Testis (tissue), 3 donors: Measurements from ENCODE around the gene ZNF236. TPM values are rescaled to one million over a fixed set of nuclear protein-coding genes. Genes with fewer than 3 reads are reported as not detected.

Source experiments
- DNase-seq: peaks from one replicate; pipeline ENCODE4 v3.0.0-alpha.2; 2019
- H3K27ac ChIP-seq, 2 donors: fragments of 200-600 bp; sonication (generic); one replicate each; pipeline ENCODE4 v1.5.1; 2019
- H3K27me3 ChIP-seq: fragments of 200-600 bp; sonication (generic); one replicate; pipeline ENCODE4 v1.5.1; 2019
- H3K36me3 ChIP-seq: fragments of 200-600 bp; sonication (generic); one replicate; pipeline ENCODE4 v1.5.1; 2017; ENCODE audit warnings: low read depth; ENCODE audit errors: missing control alignments
- H3K4me1 ChIP-seq: fragments of 200-600 bp; sonication (generic); one replicate; pipeline ENCODE4 v1.5.1; 2019
- H3K4me3 ChIP-seq, 2 donors: fragments of 200-600 bp; sonication (generic); one replicate each; pipeline ENCODE4 v1.5.1; 2017 to 2019
- H3K9me3 ChIP-seq: fragments of 200-600 bp; sonication (generic); one replicate; pipeline ENCODE4 v1.5.1; 2017
- POLR2A ChIP-seq: fragments of 450-650 bp; IDR thresholded peaks from one replicate; pipeline ENCODE4 v1.6.1; 2017; ENCODE audit warnings: antibody characterized with exemption, mild to moderate bottlenecking, moderate library complexity
- WGBS, 2 donors: methylation state at CpG; one replicate each; pipeline ENCODE4 v1.1.5; 2018; 5-methylcytosine and 5-hydroxymethylcytosine counted together
- intact Hi-C: fragments of 100-400 bp; cut with DNase I; formaldehyde crosslinking; loops from one replicate; pipeline ENCODE4 v1.15.1; 2023; ENCODE audit warnings: low total_unique reads
- polyA plus RNA-seq: library from polyadenylated mRNA; stranded (reverse); fragments of 350-450 nt; fragmentation: Illumina TruSeq; extraction: RNeasy Lipid Tissue Mini Kit (QIAGEN cat#74804); gene quantifications from one replicate; pipeline ENCODE4 v1.2.3, GENCODE V29; 2014; ENCODE audit warnings: low read depth, low replicate concordance; ENCODE audit not compliant: insufficient read depth
- total RNA-seq, 2 donors: library from RNA; depleted of rRNA; stranded (reverse); fragments of >200 nt; gene quantifications; one replicate each; pipeline ENCODE4 v1.2.3, GENCODE V29; 2016
- TF ChIP-seq, protein P1 (sequence below), 3 experiments: fragments of 450-650 bp in 2 of 3; fragments of 200-600 bp in 1 of 3; sonication (generic) in 1 of 3; IDR thresholded peaks; one replicate each; pipeline ENCODE4 v1.5.1; 2016 to 2019; ENCODE audit warnings: antibody characterized with exemption in 3 of 3, mild to moderate bottlenecking in 2 of 3, moderate library complexity in 1 of 3

ZNF236 gene
- total and polyA plus RNA-seq, 3 donors from 2014 or later, result 19.5 to 58.2 (median 53.9) TPM

GRCh38 chr18:76967721-76968472 is 145.5 kb downstream of the ZNF236 start:
- Histone ChIP-seq H3K4me3 (no peak overlapping the region), H3K9me3 (no peaks in the 10 kb centered on the region), H3K4me1 (no peaks in the 10 kb centered on the region), H3K27me3 (no peaks in the 10 kb centered on the region), H3K27ac (no peak overlapping the region), H3K36me3 (no peaks in the 10 kb centered on the region)
- TF ChIP-seq, protein P1, sequence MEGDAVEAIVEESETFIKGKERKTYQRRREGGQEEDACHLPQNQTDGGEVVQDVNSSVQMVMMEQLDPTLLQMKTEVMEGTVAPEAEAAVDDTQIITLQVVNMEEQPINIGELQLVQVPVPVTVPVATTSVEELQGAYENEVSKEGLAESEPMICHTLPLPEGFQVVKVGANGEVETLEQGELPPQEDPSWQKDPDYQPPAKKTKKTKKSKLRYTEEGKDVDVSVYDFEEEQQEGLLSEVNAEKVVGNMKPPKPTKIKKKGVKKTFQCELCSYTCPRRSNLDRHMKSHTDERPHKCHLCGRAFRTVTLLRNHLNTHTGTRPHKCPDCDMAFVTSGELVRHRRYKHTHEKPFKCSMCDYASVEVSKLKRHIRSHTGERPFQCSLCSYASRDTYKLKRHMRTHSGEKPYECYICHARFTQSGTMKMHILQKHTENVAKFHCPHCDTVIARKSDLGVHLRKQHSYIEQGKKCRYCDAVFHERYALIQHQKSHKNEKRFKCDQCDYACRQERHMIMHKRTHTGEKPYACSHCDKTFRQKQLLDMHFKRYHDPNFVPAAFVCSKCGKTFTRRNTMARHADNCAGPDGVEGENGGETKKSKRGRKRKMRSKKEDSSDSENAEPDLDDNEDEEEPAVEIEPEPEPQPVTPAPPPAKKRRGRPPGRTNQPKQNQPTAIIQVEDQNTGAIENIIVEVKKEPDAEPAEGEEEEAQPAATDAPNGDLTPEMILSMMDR (IDR thresholded peaks at IDR 0.05), result no peak
- TF ChIP-seq POLR2A, result no peak
- intact Hi-C loops, result no loop called here
- 65 to 67% methylated on average over 17 of the region's 17 CpGs for WGBS, 2 donors
- no peak for DNase-seq

DNA sequence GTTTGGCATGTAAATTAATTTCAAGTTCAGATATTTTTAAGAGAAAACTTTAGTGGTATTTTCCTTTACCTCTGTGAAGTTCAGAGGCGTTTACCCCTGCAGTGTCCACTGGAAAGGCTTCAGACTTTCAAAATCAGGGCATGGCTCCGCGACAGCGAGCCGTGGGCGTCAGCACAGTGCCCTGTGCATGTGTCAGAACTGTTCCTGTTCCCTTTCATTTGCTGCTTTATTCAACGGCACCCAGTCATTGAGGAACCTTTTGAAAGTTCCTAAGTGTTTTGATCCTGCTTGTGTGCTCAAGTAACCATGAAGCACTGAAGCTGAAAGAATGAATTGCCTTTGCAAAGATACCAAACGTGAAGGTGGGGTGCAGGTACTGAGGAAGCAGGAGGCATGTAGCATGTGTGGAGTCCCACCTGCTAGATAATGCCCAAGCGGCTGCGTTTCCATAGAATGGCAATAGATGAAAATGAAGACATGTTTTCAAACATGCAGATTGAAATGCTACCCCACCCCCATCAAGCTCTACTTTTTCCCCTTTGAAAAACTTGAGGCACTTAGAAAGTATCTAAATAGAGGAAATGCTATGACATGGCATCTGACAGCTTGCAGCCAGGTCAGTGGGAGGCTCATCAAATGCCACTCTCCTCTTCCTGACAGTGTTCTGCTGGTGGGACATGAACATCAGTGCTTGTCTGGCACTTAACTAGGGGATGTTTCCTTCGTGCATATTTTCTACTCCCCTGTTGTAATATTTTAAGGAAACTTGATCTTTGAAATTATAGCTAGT is 148.6 kb downstream of the ZNF236 start:
- 83 to 88% methylated on average over 11 of the region's 11 CpGs for WGBS, 2 donors
- Histone ChIP-seq H3K9me3 (no peaks in the 10 kb centered on the region), H3K27ac (no peak overlapping the region), H3K4me1 (no peaks in the 10 kb centered on the region), H3K27me3 (no peaks in the 10 kb centered on the region), H3K4me3 (no peak overlapping the region), H3K36me3 (no peaks in the 10 kb centered on the region)
- TF ChIP-seq POLR2A, result no peak
- TF ChIP-seq, protein P1 (IDR thresholded peaks at IDR 0.05), result no peak
- intact Hi-C loops, result no loop called here
- DNase-seq, result no peak

- Histone ChIP-seq H3K27ac (no peak overlapping the region), H3K36me3 (no peaks in the 10 kb centered on the region), H3K4me1 (no peaks in the 10 kb centered on the region), H3K27me3 (no peaks in the 10 kb centered on the region), H3K9me3 (no peaks in the 10 kb centered on the region), H3K4me3 (no peak overlapping the region)
- no peak for TF ChIP-seq POLR2A
- TF ChIP-seq, protein P1 (IDR thresholded peaks at IDR 0.05), result no peak
- DNase-seq, result no peak
- 88 to 91% methylated on average over 6 of the region's 6 CpGs for WGBS, 2 donors
- intact Hi-C loops, result no loop called here
These were observed 149.9 kb downstream of the ZNF236 start for GRCh38 chr18:76972241-76972640.

DNA sequence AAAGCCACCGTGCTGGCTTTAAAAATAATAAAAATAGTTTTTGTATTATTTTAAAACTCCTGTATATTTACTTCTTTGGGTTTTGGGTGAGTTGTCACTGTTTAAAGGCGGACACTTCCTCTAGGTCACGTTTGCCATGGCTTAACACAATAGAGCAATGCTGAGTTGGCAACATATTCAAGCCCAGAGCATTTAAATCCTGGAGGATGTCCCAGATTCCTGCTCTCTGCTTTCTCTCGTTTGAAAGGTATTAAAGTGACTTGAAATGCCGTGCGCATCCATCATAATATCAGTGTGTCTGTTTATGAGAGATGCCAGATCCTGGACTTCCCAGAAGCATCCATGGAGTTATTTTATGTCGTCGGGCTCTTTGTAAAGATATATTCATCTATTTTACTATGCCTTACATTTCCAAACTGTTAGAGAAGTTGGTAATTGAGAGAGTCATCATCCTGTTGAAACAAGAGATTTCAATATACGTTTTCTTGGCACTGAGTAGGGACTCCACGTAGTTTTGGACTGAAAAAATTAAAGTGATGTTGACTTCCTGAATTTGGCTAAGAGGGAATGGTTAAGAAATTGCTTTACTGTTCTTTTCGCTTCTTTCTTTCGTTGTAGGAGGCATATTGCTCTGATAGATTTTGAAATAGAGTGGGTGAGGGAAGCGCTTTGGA is 150.6 kb downstream of the ZNF236 start:
- Histone ChIP-seq H3K36me3 (no peaks in the 10 kb centered on the region), H3K4me1 (no peaks in the 10 kb centered on the region), H3K27ac (no peak overlapping the region), H3K4me3 (no peak overlapping the region), H3K9me3 (no peaks in the 10 kb centered on the region), H3K27me3 (no peaks in the 10 kb centered on the region)
- DNase-seq, result no peak
- 76 to 83% methylated on average over 13 of the region's 13 CpGs for whole genome bisulfite sequencing, 2 donors
- no peak for TF ChIP-seq POLR2A
- TF ChIP-seq, protein P1 (IDR thresholded peaks at IDR 0.05), result no peak
- intact Hi-C loops, result no loop called here
